Fibroblast of mammary gland (primary cell): ENCODE data around the gene ASB3.
A peak's percentile ranks its signal among the peaks of the same experiment; 100 is the strongest.
"Not testable (repeated sequence)": the region's sequence is repeated elsewhere in the genome, so short reads cannot be mapped to it uniquely, and the experiment has no call there.

Experiments used
- DNase-seq: peaks from one replicate; pipeline ENCODE4 v3.0.0-alpha.2; 2010; ENCODE audit warnings: low read depth
- H3K4me3 ChIP-seq: 2 replicates; pipeline ENCODE4 v1.5.1; 2011; ENCODE audit warnings: low read depth, mild to moderate bottlenecking, low read length, moderate library complexity; ENCODE audit not compliant: control insufficient read depth
- CTCF ChIP-seq: conservative IDR thresholded peaks from 2 replicates; pipeline ENCODE4 v1.5.1; 2011; ENCODE audit warnings: low read depth, low read length, inconsistent platforms; ENCODE audit not compliant: control insufficient read depth, insufficient read depth

The ASB3 gene

DNA sequence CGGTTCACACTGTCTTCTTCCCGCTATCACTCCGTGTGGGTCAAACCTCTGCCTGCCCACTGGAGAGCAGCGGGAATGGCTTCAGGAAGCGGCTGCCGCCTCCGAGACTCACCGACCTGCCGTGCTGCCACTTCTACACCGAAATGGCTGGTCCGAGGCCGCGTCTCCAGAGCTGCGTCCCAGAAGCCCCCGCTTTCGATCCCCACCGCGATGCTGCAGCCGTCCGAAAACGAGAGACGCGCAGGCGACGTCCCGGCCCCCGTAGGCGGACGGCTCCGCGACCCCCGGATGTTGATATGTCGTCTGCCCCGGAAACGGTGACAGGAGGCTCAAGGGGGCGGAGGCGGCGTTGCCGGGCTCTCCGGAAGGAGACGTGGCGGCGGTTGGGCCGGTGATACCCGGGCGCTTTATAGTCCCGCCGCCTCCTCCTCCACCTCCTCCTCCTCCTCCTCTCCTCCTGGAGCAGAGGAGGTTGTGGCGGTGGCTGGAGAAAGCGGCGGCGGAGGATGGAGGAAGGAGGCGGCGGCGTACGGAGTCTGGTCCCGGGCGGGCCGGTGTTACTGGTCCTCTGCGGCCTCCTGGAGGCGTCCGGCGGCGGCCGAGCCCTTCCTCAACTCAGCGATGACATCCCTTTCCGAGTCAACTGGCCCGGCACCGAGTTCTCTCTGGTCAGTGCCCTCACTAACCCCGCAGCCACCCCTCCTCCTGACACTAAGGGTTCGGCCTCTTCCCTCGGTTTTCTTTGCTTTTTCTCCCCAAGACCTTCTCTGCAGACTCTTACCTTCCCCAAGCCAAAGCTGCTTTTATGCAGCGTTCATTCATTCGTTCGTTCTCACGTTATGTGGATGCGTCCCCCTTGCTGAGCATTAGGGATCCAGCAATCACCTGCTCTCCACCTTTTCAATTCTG is at the start of gene ASB3, which contains the start of gene ERLEC1:
TSS of gene ASB3 (minus strand) at position 249 of the 909 bp plus-strand sequence. CDS start 21,381 bp downstream, outside the sequence.
TSS of gene ERLEC1 (plus strand) at position 340 of the 909 bp plus-strand sequence. CDS start at position 507, 167 bp downstream.
- H3K4me3 ChIP-seq, result peak within 1 kb of the TSS; percentile 92

DNA sequence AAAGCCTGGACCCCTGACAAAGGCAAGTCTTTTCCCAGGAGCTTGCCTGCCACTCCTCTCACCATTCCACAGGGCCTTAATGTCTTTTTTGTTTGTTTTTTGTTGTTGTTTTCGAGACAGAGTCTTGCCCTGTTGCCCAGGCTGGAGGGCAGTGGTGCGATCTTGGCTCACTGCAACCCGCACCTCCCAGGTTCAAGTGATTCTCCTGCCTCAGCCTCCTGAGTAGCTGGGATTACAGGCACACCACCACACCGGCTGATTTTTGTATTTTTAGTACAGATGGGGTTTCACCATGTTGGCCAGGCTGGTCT is 43.2 kb upstream of the ASB3 start:
- H3K4me3 ChIP-seq, DNase-seq: not testable (repeated sequence)

More for the DNA sequence above, at the start of gene ASB3, which contains the start of gene ERLEC1:
- peak; percentile 80 for DNase-seq
- no peak for TF ChIP-seq CTCF

DNA sequence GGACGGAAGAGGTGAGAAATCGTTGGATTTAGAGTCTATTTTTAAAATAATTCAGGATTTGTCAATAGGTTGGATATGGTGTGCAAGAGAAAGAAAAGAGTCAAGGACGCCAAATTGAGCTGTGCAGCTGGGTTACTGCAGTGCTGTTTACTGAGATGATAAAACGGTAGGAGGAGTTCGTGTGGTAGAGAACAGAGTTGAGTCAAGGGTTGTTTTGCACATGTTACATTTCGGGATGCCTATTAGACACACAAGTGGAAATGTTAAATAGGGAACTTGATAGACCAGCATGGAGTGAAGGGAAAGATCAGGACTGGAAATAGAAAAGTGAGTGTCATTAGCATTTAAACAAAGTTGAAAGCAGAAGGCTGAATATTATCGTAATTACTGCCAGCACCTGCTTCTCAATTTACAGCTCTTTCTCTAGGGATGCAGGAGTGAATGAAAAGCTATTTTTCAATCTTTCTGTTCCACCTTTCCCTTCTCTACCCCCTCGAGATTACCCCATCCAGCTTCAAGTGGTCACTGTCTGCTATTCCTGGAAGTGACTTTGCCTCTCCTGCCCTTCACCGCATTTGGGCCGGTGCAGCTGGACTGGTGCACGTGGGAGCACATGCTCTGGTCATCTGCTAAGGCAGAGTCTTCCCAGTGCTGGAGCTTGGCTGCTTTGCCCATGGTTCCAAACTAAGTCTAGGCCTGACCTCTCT is 42.7 kb upstream of the ASB3 start:
- DNase-seq, result no peak
- no peak for TF ChIP-seq CTCF
- H3K4me3 ChIP-seq, result no peak overlapping the region

GRCh38 chr2:53828331-53828730 is 41.6 kb upstream of the ASB3 start:
- no peak overlapping the region for H3K4me3 ChIP-seq
- no peak for DNase-seq
- TF ChIP-seq CTCF, result no peak

- no peak overlapping the region for H3K4me3 ChIP-seq
- DNase-seq, result no peak
- no peak for TF ChIP-seq CTCF
These were observed 40.8 kb upstream of the ASB3 start for GRCh38 chr2:53827398-53828175.

- DNase-seq, result peak; percentile 19
- TF ChIP-seq CTCF, result no peak
- H3K4me3 ChIP-seq, result no peak overlapping the region
These were observed 40.0 kb upstream of the ASB3 start for GRCh38 chr2:53826587-53827397.
